DND-41 (cell line): ENCODE measurements around the gene S100PBP.

Source experiments
- CTCF ChIP-seq: IDR thresholded peaks from 2 replicates; pipeline ENCODE4 v1.5.1; 2012; ENCODE audit warnings: borderline replicate concordance, low read length, moderate library complexity, mild to moderate bottlenecking; ENCODE audit not compliant: poor library complexity, severe bottlenecking; ENCODE audit errors: extremely low read depth
- EZH2 ChIP-seq: IDR thresholded peaks from 3 replicates; pipeline ENCODE4 v1.6.1; 2012; ENCODE audit warnings: borderline replicate concordance, low read depth, mild to moderate bottlenecking, moderate library complexity, low read length, inconsistent platforms; ENCODE audit not compliant: severe bottlenecking

- no peak for TF ChIP-seq CTCF
- TF ChIP-seq EZH2, result no peak
These were observed 7.1 kb upstream of the S100PBP start for GRCh38 chr1:32810358-32810757.
